Transverse colon (tissue), 3 donors: ENCODE results near the gene DUSP14.

ENCODE experiments used
- CTCF ChIP-seq, 5 experiments: fragments of 200-600 bp in 3 of 5; fragments of 450-650 bp in 2 of 5; sonication (generic) in 3 of 5; IDR thresholded peaks; 1 replicate in 2 of 5; 2 replicates in 3 of 5; pipeline ENCODE4 v1.5.1; 2016 to 2017; ENCODE audit warnings: antibody characterized with exemption in 5 of 5, inconsistent platforms in 3 of 5, mild to moderate bottlenecking in 2 of 5, moderate library complexity in 1 of 5
- POLR2A ChIP-seq: fragments of 450-650 bp; IDR thresholded peaks from one replicate; pipeline ENCODE4 v1.6.1; 2016; ENCODE audit warnings: antibody characterized with exemption, mild to moderate bottlenecking, moderate library complexity

GRCh38 chr17:37541880-37542660 lies 52.4 kb downstream of the DUSP14 start:
- TF ChIP-seq CTCF (IDR thresholded peaks at IDR 0.05) (no peak), POLR2A (no peak)
